Activated T-helper 17 cell treated with anti-CD3 and anti-CD28 coated beads, Interleukin-2, amount 50 U/mL, for 72 hours (primary cell): ENCODE results near the gene THRAP3. TPM values are rescaled to one million over a fixed set of nuclear protein-coding genes. Genes with fewer than 3 reads are reported as not detected.
A peak's percentile ranks its signal among the peaks of the same experiment; 100 is the strongest.

Experiments
- ATAC-seq: fragments of 150-1000 bp; cut with Tn5 transposase; replicated peaks from 2 replicates; pipeline ENCODE4 v1.10.0; 2021; ENCODE audit warnings: mild to moderate bottlenecking, moderate library complexity
- H3K27ac Mint-ChIP-seq: one replicate; pipeline ENCODE4 v1.8.0; 2022; ENCODE audit warnings: mixed read lengths
- H3K27me3 Mint-ChIP-seq: one replicate; pipeline ENCODE4 v1.8.0; 2022; ENCODE audit warnings: mixed read lengths
- H3K36me3 Mint-ChIP-seq: one replicate; pipeline ENCODE4 v1.8.0; 2022; ENCODE audit warnings: low read depth, mild to moderate bottlenecking, mixed read lengths
- H3K4me1 Mint-ChIP-seq: one replicate; pipeline ENCODE4 v1.8.0; 2022; ENCODE audit warnings: mixed read lengths
- H3K4me3 Mint-ChIP-seq: one replicate; pipeline ENCODE4 v1.8.0; 2022; ENCODE audit warnings: mild to moderate bottlenecking, mixed read lengths
- H3K9me3 Mint-ChIP-seq: one replicate; pipeline ENCODE4 v1.8.0; 2022; ENCODE audit warnings: mixed read lengths
- total RNA-seq, 2 donors: library from RNA; stranded (reverse); gene quantifications; one replicate each; pipeline ENCODE4 v1.2.3, GENCODE V29; 2022

Gene THRAP3
- total RNA-seq, 2 donors from 2014 or later, result 115 to 152 TPM

DNA sequence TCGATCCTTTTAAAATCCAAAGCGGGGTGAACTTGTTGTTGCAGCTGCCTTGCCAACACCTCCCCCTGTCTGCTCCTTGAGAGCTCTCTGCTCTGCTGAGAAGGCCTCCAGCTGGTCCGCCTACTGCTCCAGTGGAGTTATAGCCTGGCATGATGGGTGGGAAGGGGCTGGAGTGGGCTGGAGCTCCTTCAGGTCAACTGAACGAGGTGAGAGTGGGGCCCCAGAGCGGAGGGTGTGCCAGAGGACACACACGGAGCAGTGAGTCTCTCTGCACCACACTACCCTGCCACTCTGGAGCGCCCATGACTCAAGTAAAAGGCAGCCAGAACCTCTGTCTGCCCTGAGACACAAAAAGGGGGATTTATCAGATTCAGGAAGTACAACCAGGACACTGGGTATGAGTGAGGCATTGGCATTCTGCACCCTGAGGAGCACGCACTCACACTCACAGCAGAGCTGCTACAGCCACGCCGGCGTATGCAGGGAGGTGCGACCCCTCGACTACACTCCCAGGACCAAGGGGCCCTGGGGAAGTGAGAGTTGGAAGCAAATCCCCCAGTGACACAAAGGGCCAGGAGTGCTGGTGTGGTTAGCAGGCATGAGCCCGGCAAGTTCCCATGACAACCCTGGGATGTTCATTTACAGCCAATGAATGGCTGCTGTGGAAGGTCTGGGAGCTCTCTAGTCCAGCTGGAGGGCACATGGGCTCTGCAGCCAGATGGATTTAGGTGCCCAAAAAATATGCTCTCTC, 127.2 kb downstream of the THRAP3 start:
- ATAC-seq, result peak; percentile 16
- no peaks in the 10 kb centered on the region for H3K9me3 Mint-ChIP-seq
- peak overlapping the region; percentile 58 for H3K4me3 Mint-ChIP-seq
- H3K27me3 Mint-ChIP-seq, result no peaks in the 10 kb centered on the region
- H3K27ac Mint-ChIP-seq, result peak overlapping the region; percentile 81
- H3K4me1 Mint-ChIP-seq, result peaks cover 18% of the 10 kb centered on the region
- peaks cover 65% of the 10 kb centered on the region for H3K36me3 Mint-ChIP-seq

DNA sequence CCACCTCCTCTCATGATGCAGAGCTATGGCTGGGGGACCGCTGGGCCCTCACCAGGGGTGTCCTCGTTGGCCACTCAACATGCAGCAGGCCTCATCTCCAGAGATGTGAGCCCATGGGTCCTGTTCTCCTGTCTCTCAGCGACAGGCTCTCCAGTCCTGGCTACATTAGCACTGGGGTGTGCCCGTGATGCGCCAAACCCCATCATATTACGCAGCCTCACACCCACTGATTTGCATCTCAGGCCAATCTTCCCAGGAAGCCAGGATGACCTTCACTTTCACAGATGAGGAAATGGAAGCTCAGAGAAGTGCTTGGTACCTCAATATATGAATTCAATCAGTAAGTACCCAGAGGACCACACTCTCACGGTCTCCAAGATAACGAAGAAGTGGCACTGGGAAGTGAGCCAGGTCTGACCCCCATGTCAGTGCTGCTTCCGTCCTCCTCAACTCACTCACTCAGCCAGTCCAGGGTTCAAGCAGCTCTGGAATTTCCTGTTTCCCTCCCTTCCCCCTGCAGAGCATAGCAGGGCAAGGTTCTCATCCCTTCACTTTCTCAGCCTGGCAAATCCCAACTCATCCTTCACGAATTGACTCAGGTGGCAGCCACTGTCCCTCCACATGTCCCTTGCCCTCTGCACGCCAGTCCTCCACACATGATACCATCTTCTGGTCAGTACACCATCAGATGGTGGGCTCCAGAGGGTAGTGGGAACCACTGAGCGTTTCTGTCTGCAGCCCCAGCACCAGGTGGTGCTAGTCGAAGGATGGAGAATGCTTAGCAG, 128.1 kb downstream of the THRAP3 start:
- peaks cover 64% of the 10 kb centered on the region for H3K36me3 Mint-ChIP-seq
- no peak overlapping the region for H3K4me3 Mint-ChIP-seq
- H3K9me3 Mint-ChIP-seq, result no peaks in the 10 kb centered on the region
- peak overlapping the region; percentile 34 for H3K27ac Mint-ChIP-seq
- H3K4me1 Mint-ChIP-seq, result peaks cover 18% of the 10 kb centered on the region
- no peaks in the 10 kb centered on the region for H3K27me3 Mint-ChIP-seq
- ATAC-seq, result no peak

DNA sequence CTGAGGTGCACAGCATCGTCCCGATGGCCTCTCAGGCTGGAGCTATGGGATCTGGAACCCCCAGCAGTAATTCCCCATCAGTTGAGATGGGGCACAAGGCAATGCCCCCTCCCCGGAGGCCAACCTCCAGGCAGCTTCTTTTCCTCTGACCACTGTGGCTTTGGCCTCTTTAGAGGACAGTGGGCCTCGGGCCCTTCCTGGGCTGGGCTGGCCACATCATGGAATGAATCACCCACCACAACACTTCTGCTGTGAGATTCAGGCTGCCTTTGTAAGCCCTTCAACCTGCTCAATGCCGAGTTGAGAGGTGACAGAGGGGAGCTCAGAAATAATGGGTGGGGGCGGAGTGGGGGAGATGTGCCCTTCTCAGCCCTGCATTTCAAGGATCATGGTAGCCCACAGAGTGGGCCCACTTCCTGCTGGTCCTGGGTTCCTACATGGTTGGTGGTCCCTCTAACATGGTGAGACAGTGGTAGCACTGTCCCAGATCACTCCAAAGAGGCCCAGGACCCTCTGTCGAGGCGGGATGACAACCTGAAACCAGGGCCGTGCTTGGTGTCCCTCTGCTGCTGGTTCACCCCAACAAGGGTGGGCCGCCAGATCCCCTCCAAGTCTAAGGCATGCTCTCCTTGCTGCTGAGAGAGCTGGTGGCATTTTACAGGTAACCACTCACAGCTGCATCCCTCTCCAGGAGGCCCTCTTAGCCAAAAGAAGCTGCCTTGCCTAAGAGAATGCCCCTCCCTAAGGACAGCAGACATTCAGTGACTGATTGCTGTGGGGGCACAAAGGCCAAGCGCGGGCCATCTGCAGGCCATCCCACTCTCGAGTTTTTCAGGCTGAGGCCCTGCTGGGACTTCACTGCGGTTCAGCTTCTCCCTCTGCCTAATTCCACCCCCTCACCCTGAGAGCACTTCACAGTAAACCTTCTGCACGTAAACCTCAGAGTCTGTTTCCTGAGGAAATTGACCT, 129.0 kb downstream of the THRAP3 start:
- Mint-ChIP-seq H3K9me3 (no peaks in the 10 kb centered on the region), H3K4me3 (no peak overlapping the region), H3K36me3 (peaks cover 64% of the 10 kb centered on the region), H3K27me3 (no peaks in the 10 kb centered on the region), H3K27ac (peak overlapping the region; percentile 34), H3K4me1 (peaks cover 18% of the 10 kb centered on the region)
- no peak for ATAC-seq

DNA sequence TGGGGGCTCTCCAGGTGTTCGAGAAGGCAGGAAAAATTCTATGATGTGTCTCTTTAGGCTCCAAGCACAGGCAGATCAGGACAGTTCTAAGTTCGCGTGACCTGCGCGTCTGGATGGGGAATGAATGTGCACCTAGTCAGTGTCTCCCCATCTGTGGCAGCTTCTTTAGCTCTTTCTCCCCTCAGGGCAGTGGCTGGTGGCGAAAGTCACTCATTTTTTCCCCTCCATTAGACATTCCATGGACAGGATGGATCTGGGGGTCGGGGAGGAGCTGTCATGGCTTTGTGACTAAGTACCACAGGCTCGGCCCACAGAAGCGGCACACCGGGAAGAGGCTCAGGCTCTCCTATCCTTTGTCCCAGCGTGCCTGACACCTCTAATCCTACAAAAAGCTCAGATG, 130.2 kb downstream of the THRAP3 start:
- H3K4me3 Mint-ChIP-seq, result no peak overlapping the region

More for the DNA sequence above, 130.2 kb downstream of the THRAP3 start:
- no peak for ATAC-seq
- Mint-ChIP-seq H3K27me3 (no peaks in the 10 kb centered on the region), H3K36me3 (peaks cover 71% of the 10 kb centered on the region), H3K4me1 (peaks cover 18% of the 10 kb centered on the region), H3K27ac (peak overlapping the region; percentile 54), H3K9me3 (no peaks in the 10 kb centered on the region)

Other genes starting within 250 kb of the THRAP3 start
- gene TEKT2, start 140.3 kb upstream of the THRAP3 start, total RNA-seq, result under 1 TPM; 0.26 to 0.64 TPM
- 10 to 100 TPM; 50.0 to 50.8 TPM for gene ADPRS, start 135.6 kb upstream of the THRAP3 start, total RNA-seq
- under 1 TPM in 1 of 2 donors, not detected in 1; 0.08 TPM for gene COL8A2, start 99.2 kb upstream of the THRAP3 start, total RNA-seq
- gene TRAPPC3, start 75.0 kb upstream of the THRAP3 start, total RNA-seq, result 10 to 100 TPM; 47.8 to 72.6 TPM
- 100 to 1,000 TPM in 1 of 2 donors, 10 to 100 TPM in 1; 97.9 to 164 TPM for gene MAP7D1, start 68.3 kb upstream of the THRAP3 start, total RNA-seq
- 100 to 1,000 TPM in 1 of 2 donors, 10 to 100 TPM in 1; 24.4 to 245 TPM for gene SH3D21, start 81.9 kb downstream of the THRAP3 start, total RNA-seq
- 1 to 10 TPM; 2.5 to 5.6 TPM for gene EVA1B, start 99.2 kb downstream of the THRAP3 start, total RNA-seq
- 10 to 100 TPM; 44.1 to 56.8 TPM for gene STK40, start 161.5 kb downstream of the THRAP3 start, total RNA-seq
- gene LSM10, start 173.5 kb downstream of the THRAP3 start, total RNA-seq, result 10 to 100 TPM; 24.6 to 59.6 TPM
- gene OSCP1, start 226.0 kb downstream of the THRAP3 start, total RNA-seq, result 1 to 10 TPM; 1.5 to 1.8 TPM
- gene MRPS15, start 239.9 kb downstream of the THRAP3 start, total RNA-seq, result 100 to 1,000 TPM in 1 of 2 donors, 10 to 100 TPM in 1; 57.3 to 128 TPM